Mesothelial cell of epicardium (in vitro differentiated cells): ENCODE results near the gene HMGXB3. TPM values are rescaled to one million over a fixed set of nuclear protein-coding genes. Genes with fewer than 3 reads are reported as not detected.
"Not testable (repeated sequence)": the region's sequence is repeated elsewhere in the genome, so short reads cannot be mapped to it uniquely, and the experiment has no call there.

Experiments
- DNase-seq, 2 experiments: peaks; one replicate each; pipeline ENCODE4 v3.0.0; 2021; ENCODE audit warnings: low spot score in 2 of 2; ENCODE audit not compliant: unreplicated experiment in 2 of 2
- H3K27ac Mint-ChIP-seq: 2 replicates; pipeline ENCODE4 v1.8.0; 2021; ENCODE audit warnings: mixed read lengths
- H3K27me3 Mint-ChIP-seq: 2 replicates; pipeline ENCODE4 v1.8.0; 2021; ENCODE audit warnings: low read depth, mixed read lengths
- H3K36me3 Mint-ChIP-seq: 2 replicates; pipeline ENCODE4 v1.8.0; 2021; ENCODE audit warnings: mixed read lengths
- H3K4me1 Mint-ChIP-seq: 2 replicates; pipeline ENCODE4 v1.8.0; 2021; ENCODE audit warnings: mixed read lengths
- H3K4me3 Mint-ChIP-seq: 2 replicates; pipeline ENCODE4 v1.8.0; 2021; ENCODE audit warnings: mild to moderate bottlenecking, moderate library complexity, mixed read lengths
- H3K9me3 Mint-ChIP-seq: 2 replicates; pipeline ENCODE4 v1.8.0; 2021; ENCODE audit warnings: mixed read lengths
- total RNA-seq: library from RNA; stranded (reverse); gene quantifications from 3 replicates; pipeline ENCODE4 v1.2.1, GENCODE V29; 2021
- TF ChIP-seq, protein P1 (sequence below): fragments of 200-600 bp; sonication (generic); IDR thresholded peaks from one replicate; pipeline ENCODE4 v1.5.0; 2021; ENCODE audit warnings: antibody characterized with exemption; ENCODE audit not compliant: unreplicated experiment

Gene HMGXB3
- total RNA-seq, 1 donor from 2014 or later, result 53.1 TPM

- H3K27me3 Mint-ChIP-seq, result no peaks in the 10 kb centered on the region
- H3K36me3 Mint-ChIP-seq, result peaks cover 34% of the 10 kb centered on the region
- peaks cover 19% of the 10 kb centered on the region for H3K4me1 Mint-ChIP-seq
- H3K27ac Mint-ChIP-seq, result peak overlapping the region; percentile 57
- no peak for DNase-seq
- TF ChIP-seq, protein P1, sequence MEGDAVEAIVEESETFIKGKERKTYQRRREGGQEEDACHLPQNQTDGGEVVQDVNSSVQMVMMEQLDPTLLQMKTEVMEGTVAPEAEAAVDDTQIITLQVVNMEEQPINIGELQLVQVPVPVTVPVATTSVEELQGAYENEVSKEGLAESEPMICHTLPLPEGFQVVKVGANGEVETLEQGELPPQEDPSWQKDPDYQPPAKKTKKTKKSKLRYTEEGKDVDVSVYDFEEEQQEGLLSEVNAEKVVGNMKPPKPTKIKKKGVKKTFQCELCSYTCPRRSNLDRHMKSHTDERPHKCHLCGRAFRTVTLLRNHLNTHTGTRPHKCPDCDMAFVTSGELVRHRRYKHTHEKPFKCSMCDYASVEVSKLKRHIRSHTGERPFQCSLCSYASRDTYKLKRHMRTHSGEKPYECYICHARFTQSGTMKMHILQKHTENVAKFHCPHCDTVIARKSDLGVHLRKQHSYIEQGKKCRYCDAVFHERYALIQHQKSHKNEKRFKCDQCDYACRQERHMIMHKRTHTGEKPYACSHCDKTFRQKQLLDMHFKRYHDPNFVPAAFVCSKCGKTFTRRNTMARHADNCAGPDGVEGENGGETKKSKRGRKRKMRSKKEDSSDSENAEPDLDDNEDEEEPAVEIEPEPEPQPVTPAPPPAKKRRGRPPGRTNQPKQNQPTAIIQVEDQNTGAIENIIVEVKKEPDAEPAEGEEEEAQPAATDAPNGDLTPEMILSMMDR, result no peak
- H3K9me3 Mint-ChIP-seq, result no peaks in the 10 kb centered on the region
- H3K4me3 Mint-ChIP-seq, result no peak overlapping the region
These were observed 43.3 kb downstream of the HMGXB3 start for GRCh38 chr5:150043657-150044328.

- Mint-ChIP-seq H3K36me3 (peaks cover 39% of the 10 kb centered on the region), H3K27ac (peak overlapping the region; percentile 57), H3K4me1 (peaks cover 19% of the 10 kb centered on the region), H3K27me3 (no peaks in the 10 kb centered on the region), H3K4me3 (no peak overlapping the region), H3K9me3 (no peaks in the 10 kb centered on the region)
- TF ChIP-seq, protein P1, result no peak
- no peak for DNase-seq
These were observed 43.8 kb downstream of the HMGXB3 start for GRCh38 chr5:150044329-150044681.

GRCh38 chr5:150044712-150045111, 44.2 kb downstream of the HMGXB3 start:
- Mint-ChIP-seq H3K9me3 (no peaks in the 10 kb centered on the region), H3K4me1 (peaks cover 19% of the 10 kb centered on the region), H3K36me3 (peaks cover 43% of the 10 kb centered on the region), H3K27me3 (no peaks in the 10 kb centered on the region), H3K4me3 (no peak overlapping the region), H3K27ac (peak overlapping the region; percentile 19)
- no peak for DNase-seq
- TF ChIP-seq, protein P1, result no peak

DNA sequence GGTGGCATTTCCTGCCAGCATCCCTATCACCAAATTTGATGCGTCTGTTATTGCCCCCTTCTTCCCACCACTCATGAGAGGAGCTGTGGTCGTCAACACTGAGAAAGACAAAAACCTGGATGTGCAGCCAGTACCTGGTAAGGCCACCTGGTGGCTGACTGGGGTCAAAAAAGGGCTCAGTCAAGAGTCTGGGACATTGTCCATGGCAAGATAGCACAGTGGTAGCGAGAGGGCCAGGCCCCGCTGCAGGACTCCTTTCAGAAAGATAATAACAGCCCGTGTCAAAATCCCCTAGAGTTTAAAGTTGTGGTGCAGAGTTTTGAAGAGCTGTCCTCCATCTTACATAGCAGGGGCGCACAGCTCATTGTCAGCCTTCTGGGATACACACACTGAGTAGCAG, 45.0 kb downstream of the HMGXB3 start:
- peaks cover 41% of the 10 kb centered on the region for H3K36me3 Mint-ChIP-seq
- H3K4me3 Mint-ChIP-seq, result no peak overlapping the region
- no peak overlapping the region for H3K27ac Mint-ChIP-seq
- TF ChIP-seq, protein P1, result no peak
- H3K4me1 Mint-ChIP-seq, result peaks cover 19% of the 10 kb centered on the region
- H3K27me3 Mint-ChIP-seq, result no peaks in the 10 kb centered on the region
- DNase-seq, result no peak
- H3K9me3 Mint-ChIP-seq, result no peaks in the 10 kb centered on the region

DNA sequence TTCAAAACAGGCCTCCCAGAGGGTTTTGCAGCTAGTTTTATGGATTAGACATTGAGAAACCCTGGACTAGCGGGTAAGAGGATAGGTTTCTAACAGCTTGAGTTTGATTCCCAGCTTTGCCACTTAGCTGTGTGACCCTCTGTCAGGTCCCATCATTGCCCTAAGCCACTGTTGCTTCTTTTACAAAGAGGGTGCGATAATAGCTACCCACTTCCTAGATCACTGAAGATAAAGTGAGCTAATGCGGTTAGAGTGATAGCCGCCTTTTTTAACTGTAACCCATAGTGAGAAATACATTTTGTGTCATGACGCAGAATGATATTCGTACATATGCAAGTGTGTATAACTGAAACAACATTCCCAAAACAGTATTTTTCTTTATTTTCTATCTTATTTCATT, 45.5 kb downstream of the HMGXB3 start:
- H3K4me1 Mint-ChIP-seq, result peaks cover 19% of the 10 kb centered on the region
- no peaks in the 10 kb centered on the region for H3K27me3 Mint-ChIP-seq
- no peak for DNase-seq
- H3K9me3 Mint-ChIP-seq, result no peaks in the 10 kb centered on the region
- TF ChIP-seq, protein P1, result no peak
- peaks cover 42% of the 10 kb centered on the region for H3K36me3 Mint-ChIP-seq
- H3K27ac Mint-ChIP-seq, result no peak overlapping the region
- no peak overlapping the region for H3K4me3 Mint-ChIP-seq

DNA sequence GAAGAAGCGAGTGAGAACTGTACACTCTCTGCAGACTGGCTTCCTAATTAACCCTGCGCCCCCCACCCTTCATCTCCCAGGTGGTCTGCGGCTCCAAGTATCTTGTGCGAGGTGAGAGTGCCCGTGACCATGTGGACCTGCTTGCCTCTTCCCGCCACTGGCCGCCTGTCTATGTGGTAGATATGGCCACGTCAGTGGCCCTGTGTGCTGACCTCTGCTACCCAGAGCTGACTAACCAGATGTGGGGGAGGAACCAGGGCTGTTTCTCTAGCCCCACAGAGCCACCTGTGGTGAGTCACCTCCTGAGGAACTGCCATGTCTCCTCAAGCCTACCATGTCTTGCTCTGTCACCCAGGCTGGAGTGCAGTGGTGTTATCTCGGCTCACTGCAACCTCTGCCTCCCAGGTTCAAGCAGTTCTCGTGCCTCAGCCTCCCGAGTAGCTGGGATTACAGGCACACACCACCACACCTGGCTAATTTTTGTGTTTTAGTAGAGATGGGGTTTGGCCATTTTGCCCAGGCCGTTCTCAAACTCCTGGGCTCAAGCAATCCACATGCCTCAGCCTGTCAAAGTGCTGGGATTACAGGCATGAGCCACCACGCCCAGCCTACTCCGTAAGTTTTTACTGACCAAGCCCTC, 49.8 kb downstream of the HMGXB3 start:
- DNase-seq, H3K4me1 Mint-ChIP-seq, H3K9me3 Mint-ChIP-seq, H3K27me3 Mint-ChIP-seq, H3K4me3 Mint-ChIP-seq, H3K27ac Mint-ChIP-seq: not testable (repeated sequence)
- peaks cover 49% of the 10 kb centered on the region for H3K36me3 Mint-ChIP-seq
